ENCODE results near the gene FAM149B1. TPM values are rescaled to one million over a fixed set of nuclear protein-coding genes. Genes with fewer than 3 reads are reported as not detected.

FAM149B1 gene
- total and polyA plus RNA-seq, 2 of the 13 experiments (the other 11 are each of a cell fraction or from before 2014, with no cell fraction given) = 9.3 to 16.8 TPM

DNA sequence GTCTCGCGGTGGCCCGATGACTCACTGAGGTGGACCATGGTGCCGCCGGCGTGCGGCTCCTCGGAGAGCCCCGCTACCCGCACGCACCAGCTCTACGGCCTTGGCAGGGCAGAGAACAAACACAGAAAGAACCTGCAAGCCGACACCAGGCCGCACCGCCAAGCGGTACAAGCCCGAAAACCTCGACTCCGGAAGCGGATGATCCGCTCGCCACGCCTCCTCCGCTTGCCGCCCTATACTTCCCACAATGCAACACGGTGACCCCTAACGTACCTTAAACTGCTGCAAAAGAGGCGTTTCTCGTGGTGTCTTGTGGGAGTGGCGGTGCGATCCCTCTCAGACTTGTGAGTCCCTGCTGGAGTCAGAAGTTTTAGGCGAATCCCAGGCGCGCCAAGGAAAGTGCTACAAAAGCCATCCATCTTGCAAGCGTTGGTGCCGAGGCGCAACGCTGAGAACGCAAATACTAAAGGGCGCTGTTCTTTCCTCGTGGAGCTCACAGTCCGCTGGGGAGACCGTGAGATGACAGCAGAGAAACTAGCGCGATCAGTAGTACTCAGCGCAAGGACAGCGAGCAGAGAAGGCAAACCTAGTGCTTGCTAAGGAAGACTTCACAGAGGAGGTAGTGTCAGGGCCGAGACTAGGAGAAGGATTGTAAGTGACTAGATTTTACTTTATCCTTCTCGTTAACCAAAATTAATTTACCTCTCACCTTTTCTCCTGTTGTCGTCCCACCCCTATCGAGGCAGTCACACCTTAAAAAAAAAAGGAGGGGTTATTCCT lies 84.7 kb downstream of the FAM149B1 start, which contains the start of gene MRPS16 (continued):
- no peak for TF ChIP-seq PAWR (CRISPR knock-in tag; IDR thresholded peaks at IDR 0.05; ENCODE audit: borderline replicate concordance)
- TF ChIP-seq ZNF547 (CRISPR knock-in tag; IDR thresholded peaks at IDR 0.05) = no peak; the same call in 1 of the 2 replicates
- TF ChIP-seq KAT8 (CRISPR knock-in tag; IDR thresholded peaks at IDR 0.05) = peak; percentile 99
- 0 out of 2 replicates have a peak, but pooled peaks have one; percentile 35 for TF ChIP-seq ZNF468 (CRISPR knock-in tag; IDR thresholded peaks at IDR 0.05)
- peak; percentile 98 for TF ChIP-seq DMAP1 (CRISPR knock-in tag; IDR thresholded peaks at IDR 0.05)
- TF ChIP-seq ZNF333 (CRISPR knock-in tag; IDR thresholded peaks at IDR 0.05; ENCODE audit: borderline replicate concordance) = peak; percentile 38; the same call in 1 of the 2 replicates
- TF ChIP-seq HOXA5 (CRISPR knock-in tag; IDR thresholded peaks at IDR 0.05) = peak; percentile 49; the same call in 1 of the 2 replicates
- no peak for TF ChIP-seq ZNF713 (CRISPR knock-in tag; IDR thresholded peaks at IDR 0.05)
- TF ChIP-seq ZNF850 (CRISPR knock-in tag; conservative IDR thresholded peaks at IDR 0.05) = 0 out of 2 replicates have a peak, but pooled peaks have one; percentile 37
- TF ChIP-seq MAZ (IDR thresholded peaks at IDR 0.05; ENCODE audit: borderline replicate concordance, low read depth, low read length) = 0 out of 2 replicates have a peak, but pooled peaks have one; percentile 16
- TF ChIP-seq MAZ (CRISPR knock-in tag; IDR thresholded peaks at IDR 0.05; ENCODE audit: low read depth) = no peak; the same call in 1 of the 2 replicates
- TF ChIP-seq, protein P1, sequence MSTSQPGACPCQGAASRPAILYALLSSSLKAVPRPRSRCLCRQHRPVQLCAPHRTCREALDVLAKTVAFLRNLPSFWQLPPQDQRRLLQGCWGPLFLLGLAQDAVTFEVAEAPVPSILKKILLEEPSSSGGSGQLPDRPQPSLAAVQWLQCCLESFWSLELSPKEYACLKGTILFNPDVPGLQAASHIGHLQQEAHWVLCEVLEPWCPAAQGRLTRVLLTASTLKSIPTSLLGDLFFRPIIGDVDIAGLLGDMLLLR (CRISPR knock-in tag; IDR thresholded peaks at IDR 0.05) = peak; percentile 57; the same call in 1 of the 2 replicates
- TF ChIP-seq CC2D1A (CRISPR knock-in tag; IDR thresholded peaks at IDR 0.05) = no peak
- no peak for TF ChIP-seq ARID2 (CRISPR knock-in tag; IDR thresholded peaks at IDR 0.05; ENCODE audit: borderline replicate concordance)
- no peak for TF ChIP-seq ZNF17 (CRISPR knock-in tag; IDR thresholded peaks at IDR 0.05)
- TF ChIP-seq TFDP1 (CRISPR knock-in tag; IDR thresholded peaks at IDR 0.05; ENCODE audit: borderline replicate concordance) = peak; percentile 96; the same call in 1 of the 2 replicates
- TF ChIP-seq, protein P2, sequence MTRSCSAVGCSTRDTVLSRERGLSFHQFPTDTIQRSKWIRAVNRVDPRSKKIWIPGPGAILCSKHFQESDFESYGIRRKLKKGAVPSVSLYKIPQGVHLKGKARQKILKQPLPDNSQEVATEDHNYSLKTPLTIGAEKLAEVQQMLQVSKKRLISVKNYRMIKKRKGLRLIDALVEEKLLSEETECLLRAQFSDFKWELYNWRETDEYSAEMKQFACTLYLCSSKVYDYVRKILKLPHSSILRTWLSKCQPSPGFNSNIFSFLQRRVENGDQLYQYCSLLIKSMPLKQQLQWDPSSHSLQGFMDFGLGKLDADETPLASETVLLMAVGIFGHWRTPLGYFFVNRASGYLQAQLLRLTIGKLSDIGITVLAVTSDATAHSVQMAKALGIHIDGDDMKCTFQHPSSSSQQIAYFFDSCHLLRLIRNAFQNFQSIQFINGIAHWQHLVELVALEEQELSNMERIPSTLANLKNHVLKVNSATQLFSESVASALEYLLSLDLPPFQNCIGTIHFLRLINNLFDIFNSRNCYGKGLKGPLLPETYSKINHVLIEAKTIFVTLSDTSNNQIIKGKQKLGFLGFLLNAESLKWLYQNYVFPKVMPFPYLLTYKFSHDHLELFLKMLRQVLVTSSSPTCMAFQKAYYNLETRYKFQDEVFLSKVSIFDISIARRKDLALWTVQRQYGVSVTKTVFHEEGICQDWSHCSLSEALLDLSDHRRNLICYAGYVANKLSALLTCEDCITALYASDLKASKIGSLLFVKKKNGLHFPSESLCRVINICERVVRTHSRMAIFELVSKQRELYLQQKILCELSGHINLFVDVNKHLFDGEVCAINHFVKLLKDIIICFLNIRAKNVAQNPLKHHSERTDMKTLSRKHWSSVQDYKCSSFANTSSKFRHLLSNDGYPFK (CRISPR knock-in tag; IDR thresholded peaks at IDR 0.05; ENCODE audit: borderline replicate concordance) = peak; percentile 93; the same call in 1 of the 2 replicates
- TF ChIP-seq ZEB1 (IDR thresholded peaks at IDR 0.05; ENCODE audit: insufficient replicate concordance, low read depth) = no peak

Data from HepG2 (cell line).